Activated T-helper 1 cell treated with Interleukin-2 at 50 U/mL for 16 hours (primary cell): ENCODE results near the gene CD101.

ENCODE experiments used
- DNase-seq: peaks from one replicate; pipeline ENCODE4 v3.0.0-alpha.2; 2020; ENCODE audit warnings: low read depth

Gene CD101

DNA sequence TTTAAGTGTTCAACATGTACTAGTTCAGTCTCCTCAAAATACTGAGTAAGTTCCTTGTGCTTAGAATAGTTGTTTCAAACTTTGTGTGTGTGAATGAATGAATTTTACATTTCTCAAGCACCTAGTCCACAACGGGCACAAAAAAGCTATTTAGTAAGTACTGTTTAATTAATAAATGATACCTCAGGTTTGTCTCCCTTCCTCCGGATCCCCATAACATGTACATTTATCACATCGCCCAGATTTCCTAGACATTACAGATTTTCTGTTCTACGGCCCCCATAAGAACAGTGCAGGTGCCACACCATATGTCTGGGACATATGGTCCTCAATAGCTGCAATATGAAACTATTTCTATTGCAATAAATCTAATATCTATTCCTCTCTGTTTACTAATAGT, 57.2 kb downstream of the CD101 start:
- DNase-seq = no peak

DNA sequence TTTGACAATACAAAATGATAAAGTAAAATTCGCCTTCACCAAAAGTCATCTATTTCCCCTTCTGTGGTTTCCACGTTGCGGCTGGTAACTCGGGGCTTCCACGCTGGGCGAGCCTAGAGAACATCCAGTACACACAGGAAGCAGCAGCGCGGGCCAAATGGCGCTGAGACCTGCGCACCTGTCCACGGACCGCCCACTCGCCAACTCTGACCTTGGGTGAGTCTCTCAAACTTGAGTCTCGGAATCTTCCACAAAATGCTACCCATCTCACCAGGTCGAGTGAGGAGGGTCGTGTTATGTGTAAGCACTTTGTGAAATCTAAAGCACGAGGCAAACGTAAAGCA, 57.7 kb downstream of the CD101 start:
- peak; percentile 56 for DNase-seq

DNA sequence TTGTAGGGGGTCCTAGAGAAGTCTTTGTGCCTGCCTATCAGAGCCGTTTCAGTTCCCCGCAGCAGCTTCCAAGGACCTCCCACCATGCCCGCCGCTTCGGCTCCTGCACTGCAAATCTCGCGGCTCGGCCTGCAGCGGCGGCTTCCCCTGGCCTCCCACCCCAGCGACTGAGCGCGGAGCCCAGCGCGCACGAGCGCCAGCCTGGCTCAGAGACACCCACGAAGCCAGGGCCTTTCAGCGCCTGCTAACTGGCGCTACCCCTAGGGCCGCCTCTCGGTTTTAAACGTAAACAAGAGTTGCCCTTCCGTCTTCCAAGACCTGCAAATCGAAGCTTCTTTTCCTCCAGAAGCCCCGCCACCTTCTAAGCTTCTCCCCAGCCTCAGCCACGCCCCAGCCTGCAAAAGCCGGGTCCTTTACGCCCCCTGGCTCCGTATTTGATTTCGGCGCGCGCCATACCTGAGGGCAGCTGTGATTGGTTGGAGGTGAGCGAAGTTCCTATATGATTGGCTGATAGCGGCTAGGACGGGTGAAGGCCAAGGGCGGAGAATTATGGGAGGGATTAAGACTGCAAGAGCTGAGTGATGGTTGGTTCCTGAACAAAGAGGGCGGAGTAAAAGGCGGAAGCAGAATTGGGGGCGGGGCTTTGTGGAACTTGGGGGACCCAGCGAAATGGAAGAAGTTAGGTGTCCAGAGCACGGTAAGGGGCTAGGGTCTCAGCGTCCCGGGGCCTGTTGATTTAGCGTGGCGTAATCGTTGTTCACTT, 58.3 kb downstream of the CD101 start, which contains the start of gene TTF2:
TTF2 (plus strand) TSS at position 649 of the 763 bp plus-strand sequence; CDS start at position 670, 21 bp downstream.
- peak; percentile 90 for DNase-seq

DNA sequence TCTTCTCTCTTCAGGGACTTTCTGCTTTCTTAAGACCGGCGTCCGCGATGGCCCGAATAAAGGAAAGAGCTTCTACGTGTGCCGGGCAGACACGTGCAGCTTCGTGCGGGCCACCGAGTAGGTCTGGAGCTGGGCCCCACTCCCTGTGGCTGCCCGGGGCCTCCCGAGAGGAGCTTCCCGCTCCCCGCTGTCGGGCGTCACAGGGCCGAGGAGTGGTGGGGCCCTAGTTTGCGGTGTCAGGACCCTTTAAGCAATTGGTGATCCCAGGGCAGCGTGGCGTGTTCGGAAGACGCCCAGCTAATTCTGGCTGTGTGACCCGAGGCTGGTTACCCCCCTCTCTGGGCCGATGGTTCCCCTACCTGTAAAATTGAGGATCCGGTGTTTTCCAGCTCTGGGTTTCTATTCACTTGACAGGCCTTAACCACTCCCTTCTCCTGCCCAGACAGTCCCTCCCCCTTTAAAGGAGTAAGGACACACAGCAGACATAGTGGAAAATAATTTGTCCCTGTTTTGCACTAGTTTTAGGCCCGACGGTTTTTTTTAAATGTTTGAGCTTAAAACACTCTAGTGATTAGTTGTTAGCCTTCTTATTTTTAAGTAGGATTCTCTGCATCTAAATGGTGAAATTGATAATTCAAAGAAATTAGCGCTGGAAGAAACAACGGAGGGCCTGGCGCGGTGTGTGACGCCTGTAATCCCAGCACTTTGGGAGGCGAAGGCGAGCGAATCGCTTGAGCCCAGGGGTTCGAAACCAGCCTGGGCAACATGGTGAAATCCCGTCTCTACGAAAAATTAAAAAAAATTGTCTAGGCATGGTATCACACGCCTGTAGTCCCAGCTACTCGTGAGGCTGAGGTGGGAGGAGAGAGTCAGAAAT, 59.1 kb downstream of the CD101 start:
- no peak for DNase-seq

DNA sequence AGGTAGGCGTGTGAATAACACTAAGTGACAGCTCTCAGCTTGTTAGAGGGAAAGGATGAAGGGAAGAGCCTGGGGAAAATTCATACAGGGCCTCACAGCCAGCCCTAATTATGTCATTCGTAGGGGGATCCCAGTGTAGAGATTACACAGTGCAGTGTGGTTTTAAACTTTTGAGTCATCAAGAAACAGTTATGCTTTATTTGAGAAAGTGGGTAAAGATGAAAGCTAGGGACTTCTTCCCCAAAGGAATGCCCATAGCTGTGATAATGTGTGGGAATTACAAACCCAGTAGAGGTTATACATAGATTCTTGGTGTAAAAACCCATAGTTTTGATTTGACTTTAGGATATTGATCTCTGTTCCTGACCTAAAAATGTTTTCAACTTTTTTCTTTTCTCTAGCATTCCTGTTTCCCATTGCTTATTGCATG, 60.4 kb downstream of the CD101 start:
- no peak for DNase-seq

DNA sequence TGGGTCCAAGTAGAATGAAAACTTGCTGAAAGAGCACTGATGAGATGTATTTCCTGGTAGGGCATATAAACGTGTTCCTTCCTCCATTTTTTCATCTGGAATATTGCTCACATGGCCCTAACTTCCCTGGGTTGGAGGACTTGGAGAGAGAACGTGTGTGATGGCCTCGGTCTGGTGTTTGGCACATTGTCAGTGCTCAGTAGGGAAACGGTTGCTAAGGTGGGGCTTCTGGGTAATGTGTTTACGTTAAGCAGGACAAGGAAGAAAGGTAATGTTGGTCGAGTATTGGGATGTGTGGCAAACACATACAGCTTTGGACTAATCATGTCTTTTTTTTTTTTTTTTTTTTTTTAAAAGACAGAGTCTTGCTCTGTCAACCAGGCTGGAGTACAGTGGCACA, 64.8 kb downstream of the CD101 start:
- no peak for DNase-seq

DNA sequence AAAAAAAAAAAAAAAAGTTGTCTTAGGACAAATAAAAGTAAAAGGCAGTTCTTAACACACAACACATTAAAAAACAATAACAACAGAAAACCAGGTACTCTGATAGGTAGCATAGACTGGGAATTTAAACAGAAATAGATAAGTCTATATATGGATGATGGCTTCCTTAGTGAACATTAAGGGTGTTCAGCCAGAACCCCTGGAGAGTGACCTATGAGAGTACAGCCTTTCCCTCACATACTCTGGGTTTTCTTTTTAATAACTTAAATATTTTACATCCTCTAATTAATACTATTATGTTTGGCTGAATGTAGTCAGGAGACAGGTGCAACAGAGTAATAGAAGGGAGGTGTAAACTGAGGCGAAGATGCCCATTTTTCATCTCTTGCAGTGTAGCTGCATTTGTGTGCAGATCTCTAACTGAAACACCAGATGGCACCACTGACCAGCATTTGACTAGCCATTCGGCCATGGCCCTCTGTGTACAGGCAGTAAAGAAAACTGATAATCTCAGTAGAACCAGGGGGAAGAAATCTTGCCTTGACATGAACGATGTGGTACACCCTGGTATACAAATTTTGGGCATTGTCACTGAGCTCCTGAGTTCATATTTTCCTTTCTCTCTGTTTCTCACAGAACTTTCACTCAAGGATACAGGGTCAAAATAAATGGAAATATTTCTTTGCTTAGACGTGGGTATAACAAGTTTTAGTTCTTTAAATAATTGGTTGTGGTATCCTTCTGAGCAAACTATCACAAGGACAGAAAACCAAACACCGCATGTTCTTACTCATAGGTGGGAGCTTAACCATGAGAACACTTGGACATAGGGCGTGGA, 66.2 kb downstream of the CD101 start:
- no peak for DNase-seq

DNA sequence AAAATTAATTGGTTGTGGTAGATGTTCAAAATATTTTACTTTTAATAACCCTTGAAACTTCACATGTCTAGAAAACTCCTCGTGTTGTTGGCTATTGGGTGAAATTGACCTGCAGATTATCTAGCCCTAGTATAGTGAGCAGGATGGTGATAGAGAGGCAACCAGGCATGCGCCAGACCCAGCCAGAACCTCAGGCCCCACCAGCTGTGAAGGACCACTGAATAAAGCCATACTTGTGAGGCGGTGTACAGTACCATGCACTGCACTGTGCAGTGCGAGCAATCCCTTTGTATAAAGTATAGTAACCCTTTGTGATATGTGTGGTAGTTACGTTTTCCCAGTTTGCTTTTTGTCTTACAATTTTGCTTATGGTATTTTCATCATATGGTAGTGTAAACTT, 67.0 kb downstream of the CD101 start:
- DNase-seq = no peak

DNA sequence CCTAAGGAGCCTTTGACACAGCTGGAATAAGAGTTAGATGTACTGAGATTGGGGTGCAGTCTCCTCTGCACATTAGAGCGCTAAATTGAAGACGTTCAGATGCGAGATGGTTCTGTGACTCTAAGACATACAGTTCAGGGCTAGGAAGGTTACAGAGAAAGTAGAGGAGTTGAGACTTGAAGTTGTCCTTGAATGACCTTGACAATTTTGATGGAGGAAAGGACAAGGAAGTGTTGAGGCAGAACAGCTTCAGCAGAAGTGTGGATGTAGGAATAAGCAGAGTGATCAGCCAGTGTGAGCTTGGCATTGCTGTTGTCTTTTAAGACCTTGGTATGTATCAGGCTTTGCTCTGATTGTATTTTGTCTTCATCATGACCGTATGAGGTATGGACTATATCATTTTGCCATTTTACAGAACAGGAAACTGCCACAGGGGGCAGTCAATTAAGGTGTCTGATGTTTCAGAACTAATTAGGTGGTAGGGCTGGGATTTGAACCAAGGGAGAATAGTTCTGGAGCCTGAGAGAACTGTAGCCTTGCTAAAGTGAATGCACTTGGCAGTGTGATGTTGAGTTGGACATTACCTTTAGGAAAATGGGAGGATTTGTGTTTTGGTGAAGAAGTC, 67.8 kb downstream of the CD101 start:
- DNase-seq = no peak

DNA sequence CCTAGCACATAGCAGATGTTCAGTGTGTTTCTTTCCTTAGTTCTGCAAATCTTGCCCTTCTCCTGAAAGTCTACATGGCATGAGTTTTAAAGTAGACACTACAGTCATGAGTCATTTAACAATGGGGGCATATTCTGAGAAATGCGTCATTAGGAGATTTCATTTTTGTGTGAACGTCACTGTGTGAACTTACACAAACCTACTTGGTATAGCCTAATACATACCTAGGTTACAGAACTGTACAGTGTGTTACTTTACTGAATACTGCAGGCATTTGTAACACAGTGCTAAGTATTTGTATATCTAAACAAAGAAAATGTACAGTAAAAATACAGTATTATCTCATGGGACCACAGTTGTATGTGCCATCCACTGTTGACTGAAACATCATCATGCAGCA, 68.6 kb downstream of the CD101 start:
- no peak for DNase-seq

DNA sequence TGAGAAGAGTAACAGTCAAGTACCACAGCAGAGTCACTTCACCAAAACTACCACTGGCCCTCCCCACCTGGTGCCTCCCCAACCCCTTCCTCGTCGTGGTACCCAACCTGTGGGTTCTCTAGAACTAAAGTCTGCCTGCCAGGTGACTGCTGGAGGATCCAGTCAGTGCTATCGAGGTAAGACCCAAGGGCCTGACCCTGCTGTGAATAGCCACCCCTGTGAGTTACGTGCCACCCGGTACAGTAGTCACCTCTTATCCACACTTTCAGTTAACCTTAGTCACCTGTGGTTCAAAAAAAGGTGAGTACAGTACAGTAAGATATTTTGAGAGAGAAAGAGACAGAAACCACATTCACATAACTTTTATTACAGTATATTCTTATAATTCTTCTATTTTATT, 75.1 kb downstream of the CD101 start:
- no peak for DNase-seq

DNA sequence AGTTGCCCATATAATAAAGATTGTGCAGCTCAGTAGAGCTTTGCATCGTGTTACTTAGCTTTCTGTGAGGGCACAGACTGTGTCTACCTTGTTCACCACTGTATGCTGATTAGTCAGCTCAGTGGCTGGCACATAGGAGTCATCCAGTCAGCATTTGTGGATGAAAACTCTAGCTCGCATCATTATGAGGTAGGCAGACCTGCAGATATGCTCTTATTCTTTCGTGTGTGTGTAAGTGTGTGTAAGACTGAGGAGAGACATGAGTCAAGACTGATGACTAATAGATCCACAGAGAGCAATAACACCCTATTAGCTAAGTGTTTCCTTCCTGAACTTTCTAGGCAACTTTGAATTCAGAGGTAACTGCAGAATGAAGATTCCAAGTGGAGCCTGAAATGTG, 75.7 kb downstream of the CD101 start:
- DNase-seq = no peak

DNA sequence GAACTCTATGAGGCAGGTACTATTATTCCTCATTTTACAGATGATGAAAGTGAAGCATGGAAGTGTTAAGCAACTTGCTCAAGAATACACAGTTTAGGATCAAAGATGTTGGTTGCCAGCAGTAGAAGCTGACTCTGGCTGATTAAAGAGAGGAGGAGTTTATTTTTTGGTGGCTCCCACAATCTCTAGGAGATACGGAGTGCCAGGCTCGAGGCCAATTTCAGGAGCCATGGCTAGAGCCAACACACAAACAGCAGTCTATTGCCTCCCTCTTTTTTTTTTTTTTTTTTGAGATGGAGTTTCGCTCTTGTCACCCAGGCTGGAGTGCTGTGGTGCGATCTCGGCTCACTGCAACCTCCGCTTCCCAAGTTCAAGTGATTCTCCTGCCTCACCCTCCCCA, 78.2 kb downstream of the CD101 start:
- no peak for DNase-seq

DNA sequence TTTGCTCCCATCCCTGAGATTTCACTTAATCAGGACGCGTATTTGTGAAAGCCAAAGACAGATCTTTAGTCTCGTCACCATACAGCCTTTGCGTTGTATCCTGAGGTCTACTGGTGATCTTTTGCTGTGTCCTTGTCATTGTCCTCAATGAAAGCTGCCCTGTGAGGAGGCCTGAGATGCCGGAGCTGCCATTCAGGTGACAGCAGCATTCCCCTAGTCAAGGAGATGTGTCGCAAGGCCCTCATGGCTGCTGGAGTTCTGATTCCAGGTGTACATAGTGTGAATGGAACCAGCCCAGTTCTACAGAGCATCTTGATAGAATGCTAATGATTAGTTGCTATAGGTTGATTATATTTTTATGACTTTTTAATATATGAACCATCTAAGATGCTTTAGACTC, 82.7 kb downstream of the CD101 start:
- no peak for DNase-seq
